A549 (cell line): ENCODE data around the gene AAR2. TPM values are rescaled to one million over a fixed set of nuclear protein-coding genes. Genes with fewer than 3 reads are reported as not detected.

Experiments
- ATAC-seq, 2 experiments: fragments of 200-7000 bp in 1 of 2; fragments of >200 bp in 1 of 2; cut with Nextera tagmentation in 1 of 2; cut with Tn5 transposase in 1 of 2; 3 replicates each; pipeline versions ENCODE4 v1.8.0 to v1.9.1; 2018 to 2020; ENCODE audit warnings: mild to moderate bottlenecking in 1 of 2, moderate library complexity in 1 of 2
- CTCF ChIA-PET: fragments of 300-600 bp; sonication (Branson Sonifier 250); formaldehyde crosslinking; extraction: SDS; loops from one replicate; lab custom pipeline; 2021; ENCODE audit warnings: antibody characterized with exemption, inconsistent platforms; lab: Yijun Ruan, JAX
- POLR2A ChIA-PET: fragments of 350-600 bp; formaldehyde crosslinking; extraction: SDS; loops from one replicate; lab custom pipeline; 2021; ENCODE audit warnings: antibody characterized with exemption, inconsistent platforms; lab: Yijun Ruan, JAX
- DNase-seq, 2 experiments: peaks; one replicate each; pipeline versions ENCODE4 v3.0.0 to v3.0.0-alpha.2; 2011 to 2016; ENCODE audit warnings: low read depth in 1 of 2, low spot score in 1 of 2
- FAIRE-seq: peaks from 2 replicates; lab custom pipeline; 2011; peaks lifted over from hg19 to GRCh38; lab: Jason Lieb, UNC
- H3K27ac ChIP-seq, 2 experiments: fragments of >200 bp; sonication (Bioruptor Twin); formaldehyde crosslinking; 3 replicates each; pipeline ENCODE4 v1.5.1; 2016 to 2017
- H3K4me1 ChIP-seq: fragments of >200 bp; sonication (Bioruptor Twin); formaldehyde crosslinking; 3 replicates; pipeline ENCODE4 v1.6.1; 2016
- H3K4me2 ChIP-seq: fragments of >200 bp; sonication (Bioruptor Twin); formaldehyde crosslinking; 3 replicates; pipeline ENCODE4 v1.6.1; 2016
- H3K4me3 ChIP-seq: fragments of >200 bp; sonication (Bioruptor Twin); formaldehyde crosslinking; 3 replicates; pipeline ENCODE4 v1.5.1; 2016
- H3K9me3 ChIP-seq: fragments of >200 bp; sonication (Bioruptor Twin); formaldehyde crosslinking; 3 replicates; pipeline ENCODE4 v1.6.1; 2016
- CBX8 ChIP-seq: fragments of 200-600 bp; sonication (generic); IDR thresholded peaks from 2 replicates; pipeline ENCODE4 v1.6.1; 2016
- CHD4 ChIP-seq: fragments of 200-600 bp; sonication (generic); IDR thresholded peaks from 2 replicates; pipeline ENCODE4 v1.6.1; 2016; ENCODE audit warnings: antibody characterized with exemption, mild to moderate bottlenecking, borderline replicate concordance
- EHF ChIP-seq: fragments of 250-450 bp; sonication (Bioruptor Pico); IDR thresholded peaks from 2 replicates; pipeline ENCODE4 v1.5.0; 2020; ENCODE audit warnings: mild to moderate bottlenecking
- FOXS1 ChIP-seq: fragments of 250-450 bp; sonication (Bioruptor Pico); IDR thresholded peaks from 2 replicates; pipeline ENCODE4 v1.5.0; 2020; ENCODE audit warnings: mild to moderate bottlenecking, moderate library complexity
- HES2 ChIP-seq: fragments of >200 bp; sonication (Bioruptor Twin); formaldehyde crosslinking; IDR thresholded peaks from 2 replicates; pipeline ENCODE4 v1.6.1; 2016
- JUNB ChIP-seq: fragments of >200 bp; sonication (Bioruptor Twin); formaldehyde crosslinking; IDR thresholded peaks from 2 replicates; pipeline ENCODE4 v1.6.1; 2016
- KDM5A ChIP-seq: fragments of 200-600 bp; sonication (generic); IDR thresholded peaks from 2 replicates; pipeline ENCODE4 v1.6.1; 2016; ENCODE audit warnings: antibody characterized with exemption, mild to moderate bottlenecking
- NR3C1 ChIP-seq: fragments of >200 bp; sonication (Bioruptor Twin); formaldehyde crosslinking; IDR thresholded peaks from 3 replicates; pipeline ENCODE4 v1.6.1; 2017
- PHF8 ChIP-seq: fragments of 200-600 bp; sonication (generic); IDR thresholded peaks from 2 replicates; pipeline ENCODE4 v1.6.1; 2016; ENCODE audit warnings: low read depth, mild to moderate bottlenecking, antibody characterized with exemption, moderate library complexity, borderline replicate concordance
- POLR2AphosphoS2 ChIP-seq: conservative IDR thresholded peaks from 2 replicates; pipeline ENCODE4 v1.6.1; 2012; ENCODE audit warnings: low read length, improper control_type of control experiment, inconsistent platforms
- RAD21 ChIP-seq, 2 experiments: fragments of >200 bp in 1 of 2; sonication (Bioruptor Twin) in 1 of 2; formaldehyde crosslinking in 1 of 2; IDR thresholded peaks in 1 of 2; conservative IDR thresholded peaks in 1 of 2; 2 replicates in 1 of 2; 3 replicates in 1 of 2; pipeline ENCODE4 v1.6.1; 2012 to 2018; ENCODE audit warnings: inconsistent platforms in 1 of 2
- RARB ChIP-seq: fragments of 250-450 bp; sonication (Bioruptor Pico); IDR thresholded peaks from 2 replicates; pipeline ENCODE4 v1.8.0; 2021; ENCODE audit warnings: mild to moderate bottlenecking, moderate library complexity
- RCOR1 ChIP-seq: fragments of 150-350 bp; IDR thresholded peaks from 2 replicates; pipeline ENCODE4 v1.6.1; 2014; ENCODE audit warnings: antibody characterized with exemption, low read length, low read depth
- RNF2 ChIP-seq: fragments of 200-600 bp; sonication (generic); IDR thresholded peaks from 2 replicates; pipeline ENCODE4 v1.6.1; 2016; ENCODE audit warnings: low read depth, mild to moderate bottlenecking, antibody characterized with exemption, moderate library complexity, borderline replicate concordance
- SMC3 ChIP-seq: fragments of >200 bp; sonication (Bioruptor Twin); formaldehyde crosslinking; IDR thresholded peaks from 3 replicates; pipeline ENCODE4 v1.6.1; 2018; ENCODE audit warnings: inconsistent platforms
- TFCP2L1 ChIP-seq: fragments of 250-450 bp; sonication (Bioruptor Pico); IDR thresholded peaks from 2 replicates; pipeline ENCODE4 v1.5.0; 2021; ENCODE audit warnings: mild to moderate bottlenecking
- USF2 ChIP-seq: fragments of 450-650 bp; IDR thresholded peaks from 2 replicates; pipeline ENCODE4 v1.6.1; 2014; ENCODE audit warnings: antibody characterized with exemption
- ZFP36 ChIP-seq: fragments of 450-650 bp; IDR thresholded peaks from 2 replicates; pipeline ENCODE4 v1.6.1; 2014; ENCODE audit warnings: borderline replicate concordance; ENCODE audit not compliant: partially characterized antibody
- ZNF302 ChIP-seq: fragments of 250-450 bp; sonication (Bioruptor Pico); IDR thresholded peaks from 2 replicates; pipeline ENCODE4 v1.9.0; 2021; ENCODE audit warnings: inconsistent platforms, mild to moderate bottlenecking, moderate library complexity
- WGBS: methylation state at CpG from one replicate; pipeline ENCODE4 v1.1.6; 2017; ENCODE audit errors: missing lambda C conversion rate; 5-methylcytosine and 5-hydroxymethylcytosine counted together
- polyA plus RNA-seq, 4 experiments: library from polyadenylated mRNA; depleted of rRNA in 3 of 4; stranded (reverse); fragments of >200 nt; fragmentation: RNase III in 1 of 4; extraction: RNeasy Plus Mini Kit Qiagen cat#74134 plus additional on column Dnase treatment in 1 of 4; gene quantifications; 2 replicates in 3 of 4; 3 replicates in 1 of 4; pipeline ENCODE4 v1.2.3, GENCODE V29; 2011 to 2017
- TF ChIP-seq, protein P1 (sequence below): fragments of >200 bp; sonication (Bioruptor Twin); formaldehyde crosslinking; IDR thresholded peaks from 3 replicates; pipeline ENCODE4 v1.5.1; 2016

Gene AAR2
- polyA plus RNA-seq, 2 of the 4 experiments (the other 2 are of a cell fraction) = 26.8 to 29.2 TPM

- CTCF ChIA-PET = interaction anchor here (0.6 to 12.9 kb wide), 55 partner anchors 9 to 716 kb away, joined by 3 to 395 read pairs (median 4); partner anchors contain the start of genes AAR2, CNBD2 and SCAND1
- POLR2A ChIA-PET = interaction anchor here (0.6 kb wide), 1 partner anchor 258 kb away, joined by 3 read pairs; no protein-coding TSS in a partner anchor
Measured at GRCh38 chr20:36202891-36203338, 33.4 kb upstream of the AAR2 start.

DNA sequence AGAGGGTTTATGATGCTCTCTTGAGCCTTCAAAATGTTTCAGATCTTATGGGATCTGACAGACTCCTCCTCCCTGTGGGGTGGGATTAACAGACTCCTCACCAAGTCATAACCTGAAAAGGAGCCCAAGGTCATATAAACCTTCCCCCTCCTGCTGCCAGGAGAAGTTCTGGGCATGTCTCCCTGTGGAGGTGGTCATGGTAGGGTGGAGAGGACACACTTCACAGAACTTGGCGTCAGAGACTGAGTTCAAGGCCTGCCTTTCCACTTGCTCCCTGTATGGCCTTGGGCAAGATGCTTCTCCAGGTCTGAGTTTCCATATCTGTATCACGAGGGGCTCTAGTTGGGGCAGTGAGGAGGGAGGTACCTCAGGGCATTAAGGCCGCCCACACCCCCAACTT, 32.4 kb upstream of the AAR2 start:
- POLR2A ChIA-PET = no interaction called here
- no peaks in the 10 kb centered on the region for H3K4me1 ChIP-seq
- no peak for DNase-seq
- no peak for TF ChIP-seq HES2
- TF ChIP-seq, all 56 proteins: peak for 0
- ATAC-seq (no peak), FAIRE-seq (no peak)
- Histone ChIP-seq H3K4me2 (no peak overlapping the region), H3K27ac (no peak overlapping the region), H3K4me3 (no peak overlapping the region), H3K9me3 (no peaks in the 10 kb centered on the region)
- 84% methylated on average over 3 of the region's 3 CpGs for WGBS
- CTCF ChIA-PET = interaction anchor here (0.6 to 12.9 kb wide), 14 partner anchors 8 to 691 kb away, joined by 3 to 395 read pairs (median 20); no protein-coding TSS in a partner anchor

More at GRCh38 chr20:36202891-36203338, 33.4 kb upstream of the AAR2 start:
- Histone ChIP-seq H3K4me2 (no peak overlapping the region), H3K27ac (no peak overlapping the region), H3K4me3 (no peak overlapping the region), H3K9me3 (no peaks in the 10 kb centered on the region), H3K4me1 (no peaks in the 10 kb centered on the region)
- no peak for FAIRE-seq
- DNase-seq = peak; percentile 48 to 89
- ATAC-seq = peak; percentile 41 to 76; a peak in 4 of 6 replicates
- TF ChIP-seq RAD21 (conservative IDR thresholded peaks at IDR 0.05 in 1 of 2, IDR thresholded peaks at IDR 0.05 in 1 of 2) (peak; percentile 57 to 70), FOXS1 (CRISPR knock-in tag) (no peak), SMC3 (peak; percentile 64), NR3C1 (no peak), JUNB (no peak)
- TF ChIP-seq, protein P1, sequence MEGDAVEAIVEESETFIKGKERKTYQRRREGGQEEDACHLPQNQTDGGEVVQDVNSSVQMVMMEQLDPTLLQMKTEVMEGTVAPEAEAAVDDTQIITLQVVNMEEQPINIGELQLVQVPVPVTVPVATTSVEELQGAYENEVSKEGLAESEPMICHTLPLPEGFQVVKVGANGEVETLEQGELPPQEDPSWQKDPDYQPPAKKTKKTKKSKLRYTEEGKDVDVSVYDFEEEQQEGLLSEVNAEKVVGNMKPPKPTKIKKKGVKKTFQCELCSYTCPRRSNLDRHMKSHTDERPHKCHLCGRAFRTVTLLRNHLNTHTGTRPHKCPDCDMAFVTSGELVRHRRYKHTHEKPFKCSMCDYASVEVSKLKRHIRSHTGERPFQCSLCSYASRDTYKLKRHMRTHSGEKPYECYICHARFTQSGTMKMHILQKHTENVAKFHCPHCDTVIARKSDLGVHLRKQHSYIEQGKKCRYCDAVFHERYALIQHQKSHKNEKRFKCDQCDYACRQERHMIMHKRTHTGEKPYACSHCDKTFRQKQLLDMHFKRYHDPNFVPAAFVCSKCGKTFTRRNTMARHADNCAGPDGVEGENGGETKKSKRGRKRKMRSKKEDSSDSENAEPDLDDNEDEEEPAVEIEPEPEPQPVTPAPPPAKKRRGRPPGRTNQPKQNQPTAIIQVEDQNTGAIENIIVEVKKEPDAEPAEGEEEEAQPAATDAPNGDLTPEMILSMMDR = peak; percentile 90
- WGBS = 27% methylated on average over 18 of the region's 18 CpGs

DNA sequence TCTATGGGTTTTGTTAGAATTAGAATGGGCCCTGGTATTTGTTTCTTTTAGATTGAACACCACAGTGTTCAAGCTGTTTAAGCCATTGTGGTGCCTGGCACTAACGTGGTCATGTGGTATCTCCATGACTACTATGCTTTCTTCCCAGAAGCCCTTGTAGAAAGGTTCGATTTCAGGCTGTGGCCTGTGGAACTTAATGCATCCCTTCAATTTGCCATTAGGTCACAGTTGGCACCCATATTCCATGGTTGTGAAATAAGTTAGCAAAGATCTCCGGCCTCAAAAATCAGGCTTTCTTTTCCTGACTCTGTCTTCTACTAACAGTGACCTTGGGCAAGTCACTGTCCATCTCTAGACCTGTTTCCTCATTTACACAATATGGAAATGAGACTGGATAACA, 31.3 kb upstream of the AAR2 start:
- H3K4me1 ChIP-seq = no peaks in the 10 kb centered on the region
- WGBS = 86% methylated on average over 3 of the region's 3 CpGs
- no peak for FAIRE-seq
- ATAC-seq = no peak
- no peak overlapping the region for H3K27ac ChIP-seq
- H3K9me3 ChIP-seq = no peaks in the 10 kb centered on the region
- H3K4me2 ChIP-seq = no peak overlapping the region
- no peak for DNase-seq
- CTCF ChIA-PET = interaction anchor here (4.6 to 12.9 kb wide), 3 partner anchors 7 to 233 kb away, joined by 58 to 395 read pairs (median 142); no protein-coding TSS in a partner anchor
- TF ChIP-seq CHD4 (no peak), PHF8 (no peak), ZNF302 (no peak)
- TF ChIP-seq, all 56 proteins: peak for 0
- POLR2A ChIA-PET = no interaction called here
- H3K4me3 ChIP-seq = no peak overlapping the region

- ATAC-seq (no peak), FAIRE-seq (no peak), DNase-seq (no peak)
- Histone ChIP-seq H3K4me1 (no peaks in the 10 kb centered on the region), H3K4me2 (no peak overlapping the region), H3K27ac (no peak overlapping the region), H3K9me3 (no peaks in the 10 kb centered on the region), H3K4me3 (no peak overlapping the region)
- 87% methylated on average over 9 of the region's 9 CpGs for WGBS
- TF ChIP-seq POLR2AphosphoS2 (no peak), ZFP36 (no peak), CBX8 (no peak)
- ChIA-PET POLR2A (no interaction called here), CTCF (interaction anchor here (1.0 to 10.5 kb wide), 2 partner anchors 50 to 232 kb away, joined by 5 to 142 read pairs; no protein-coding TSS in a partner anchor)
Measured at GRCh38 chr20:36206068-36206467, 30.2 kb upstream of the AAR2 start.

GRCh38 chr20:36206641-36207040, 29.6 kb upstream of the AAR2 start:
- no peak overlapping the region for H3K4me3 ChIP-seq
- POLR2A ChIA-PET = no interaction called here
- FAIRE-seq = no peak
- WGBS = 94% methylated on average over 9 of the region's 9 CpGs
- H3K4me2 ChIP-seq = no peak overlapping the region
- H3K27ac ChIP-seq = no peak overlapping the region
- ATAC-seq = no peak
- no peaks in the 10 kb centered on the region for H3K4me1 ChIP-seq
- CTCF ChIA-PET = interaction anchor here (1.0 to 10.5 kb wide), 2 partner anchors 50 to 232 kb away, joined by 5 to 142 read pairs; no protein-coding TSS in a partner anchor
- no peaks in the 10 kb centered on the region for H3K9me3 ChIP-seq
- no peak for DNase-seq
- no peak for TF ChIP-seq EHF
- no peak for TF ChIP-seq RCOR1
- TF ChIP-seq KDM5A = no peak
- no peak for TF ChIP-seq FOXS1 (CRISPR knock-in tag)
- no peak for TF ChIP-seq RARB
- TF ChIP-seq RNF2 = no peak
- no peak for TF ChIP-seq TFCP2L1
- no peak for TF ChIP-seq USF2
